Stomach (tissue), 4 donors: ENCODE data around the gene CLCN1.

Experiments
- CTCF ChIP-seq, 7 experiments: fragments of 450-650 bp in 4 of 7; fragments of 200-600 bp in 3 of 7; sonication (generic) in 3 of 7; IDR thresholded peaks; one replicate each; pipeline ENCODE4 v1.5.1; 2016 to 2019; ENCODE audit warnings: antibody characterized with exemption in 7 of 7, control low read depth in 2 of 7, mild to moderate bottlenecking in 1 of 7
- EP300 ChIP-seq: sonication (generic); formaldehyde crosslinking; IDR thresholded peaks from one replicate; pipeline ENCODE4 v1.6.1; 2017; ENCODE audit warnings: antibody characterized with exemption
- POLR2A ChIP-seq, 4 donors: fragments of 450-650 bp; IDR thresholded peaks; one replicate each; pipeline ENCODE4 v1.6.1; 2016; ENCODE audit warnings: antibody characterized with exemption in 4 of 4, control low read depth in 2 of 4, mild to moderate bottlenecking in 1 of 4, moderate library complexity in 1 of 4
- POLR2AphosphoS5 ChIP-seq, 3 donors: sonication (generic); formaldehyde crosslinking; IDR thresholded peaks; one replicate each; pipeline ENCODE4 v1.6.1; 2016; ENCODE audit warnings: antibody characterized with exemption in 3 of 3

- TF ChIP-seq CTCF (IDR thresholded peaks at IDR 0.05) (no peak), POLR2A (IDR thresholded peaks at IDR 0.05) (no peak), POLR2AphosphoS5 (IDR thresholded peaks at IDR 0.05) (no peak), EP300 (no peak)
Observed at GRCh38 chr7:143329471-143330170, 13.7 kb downstream of the CLCN1 start.
